ENCODE measurements around the gene CCDC148. TPM values are rescaled to one million over a fixed set of nuclear protein-coding genes. Genes with fewer than 3 reads are reported as not detected.

The CCDC148 gene
- total and polyA plus RNA-seq, 2 donors (not counting 3 experiments of a cell fraction or from before 2014, with no cell fraction given) = 0.04 to 0.69 TPM

DNA sequence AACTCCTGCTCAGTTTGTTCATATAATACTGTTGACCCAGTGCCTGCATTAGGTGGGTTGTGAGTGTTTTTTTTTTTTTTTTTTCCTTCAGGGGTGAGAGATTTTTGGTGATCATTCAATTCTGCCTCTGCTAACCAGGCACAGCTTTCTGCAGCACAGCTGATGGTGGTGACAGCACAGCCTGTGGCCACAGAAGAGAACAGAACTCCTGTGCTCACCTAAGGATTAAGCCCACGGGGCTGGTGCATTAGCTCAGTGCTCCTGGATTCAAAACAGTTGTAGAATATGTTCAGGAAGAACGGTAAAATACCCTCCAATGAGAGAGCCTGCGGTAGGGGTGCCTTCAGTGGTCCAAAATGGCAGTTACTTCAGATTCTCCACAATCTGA lies 42.2 kb upstream of the CCDC148 start:
- H3K4me3 ChIP-seq (replicated peaks in 1 of 3; ENCODE audit: insufficient read depth in 1 of 3, low read depth in 1 of 3, low read length in 3 of 3) = no peak overlapping the region
- H3K9me3 ChIP-seq (replicated peaks; ENCODE audit: control insufficient read depth, insufficient read depth, low read length) = no peaks in the 10 kb centered on the region
- no peak for FAIRE-seq
- H3K9ac ChIP-seq (replicated peaks; ENCODE audit: extremely low read depth, insufficient read depth, low read length) = no peak overlapping the region
- dilution Hi-C loops (cut with MboI; ENCODE audit: extremely low pct_ligation_motif_present, low sequenced_read_pairs) = no loop called here
- POLR2A ChIA-PET = no interaction called here
- H3K9me1 ChIP-seq (replicated peaks; ENCODE audit: control insufficient read depth, extremely low read depth, insufficient read depth, low read length) = no peaks in the 10 kb centered on the region
- no peak for DNase-seq (ENCODE audit: low read depth, low spot score)
- H3K27me3 ChIP-seq (ENCODE audit: control insufficient read depth in 2 of 2, insufficient read depth in 2 of 2, low read length in 2 of 2) = no peaks in the 10 kb centered on the region
- no peak overlapping the region for H3K27ac ChIP-seq (ENCODE audit: insufficient read depth, low read depth, low read length)
- CTCF ChIA-PET = interaction anchor here (0.9 to 1.6 kb wide), 2 partner anchors 11 to 20 kb away, joined by 3 to 5 read pairs; no protein-coding TSS in a partner anchor
- peaks cover 2% of the 10 kb centered on the region for H3K4me1 ChIP-seq (ENCODE audit: control insufficient read depth, extremely low read depth, insufficient read depth, low read length)
- peaks cover 21% of the 10 kb centered on the region for H3K79me2 ChIP-seq (ENCODE audit: control insufficient read depth, insufficient read depth, low read length)
- no peak overlapping the region for H3K4me2 ChIP-seq (ENCODE audit: insufficient read depth, low read length)
- H2AFZ ChIP-seq (ENCODE audit: low read depth, low read length) = no peak overlapping the region
- peaks cover 2% of the 10 kb centered on the region for H4K20me1 ChIP-seq (replicated peaks; ENCODE audit: control insufficient read depth, extremely low read depth, insufficient read depth, low read length)
- intact Hi-C loops (cut with micrococcal nuclease) = no loop called here
- BruUV-seq (replicated peaks) = no TSS peak
- H3K36me3 ChIP-seq (ENCODE audit: control insufficient read depth in 2 of 2, extremely low read depth in 1 of 2, insufficient read depth in 2 of 2, low read length in 2 of 2) = no peaks in the 10 kb centered on the region
- TF ChIP-seq, protein P1, sequence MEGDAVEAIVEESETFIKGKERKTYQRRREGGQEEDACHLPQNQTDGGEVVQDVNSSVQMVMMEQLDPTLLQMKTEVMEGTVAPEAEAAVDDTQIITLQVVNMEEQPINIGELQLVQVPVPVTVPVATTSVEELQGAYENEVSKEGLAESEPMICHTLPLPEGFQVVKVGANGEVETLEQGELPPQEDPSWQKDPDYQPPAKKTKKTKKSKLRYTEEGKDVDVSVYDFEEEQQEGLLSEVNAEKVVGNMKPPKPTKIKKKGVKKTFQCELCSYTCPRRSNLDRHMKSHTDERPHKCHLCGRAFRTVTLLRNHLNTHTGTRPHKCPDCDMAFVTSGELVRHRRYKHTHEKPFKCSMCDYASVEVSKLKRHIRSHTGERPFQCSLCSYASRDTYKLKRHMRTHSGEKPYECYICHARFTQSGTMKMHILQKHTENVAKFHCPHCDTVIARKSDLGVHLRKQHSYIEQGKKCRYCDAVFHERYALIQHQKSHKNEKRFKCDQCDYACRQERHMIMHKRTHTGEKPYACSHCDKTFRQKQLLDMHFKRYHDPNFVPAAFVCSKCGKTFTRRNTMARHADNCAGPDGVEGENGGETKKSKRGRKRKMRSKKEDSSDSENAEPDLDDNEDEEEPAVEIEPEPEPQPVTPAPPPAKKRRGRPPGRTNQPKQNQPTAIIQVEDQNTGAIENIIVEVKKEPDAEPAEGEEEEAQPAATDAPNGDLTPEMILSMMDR (IDR thresholded peaks at IDR 0.05; ENCODE audit: extremely low read depth in 1 of 2, insufficient read depth in 1 of 2, low read depth in 1 of 2, low read length in 2 of 2) = no peak
- TF ChIP-seq MYC (IDR thresholded peaks at IDR 0.05; ENCODE audit: low read depth, low read length) (no peak), EZH2 (IDR thresholded peaks at IDR 0.05; ENCODE audit: borderline replicate concordance, low read depth, low read length, severe bottlenecking) (no peak), GATA2 (IDR thresholded peaks at IDR 0.05; ENCODE audit: insufficient read depth, insufficient read length, low read depth, low read length) (no peak), JUN (IDR thresholded peaks at IDR 0.05; ENCODE audit: borderline replicate concordance, insufficient read depth, insufficient read length, low read depth) (no peak), FOS (IDR thresholded peaks at IDR 0.05; ENCODE audit: borderline replicate concordance, insufficient read depth, low read length) (no peak), POLR2AphosphoS5 (IDR thresholded peaks at IDR 0.05; ENCODE audit: insufficient read depth, low read depth, low read length) (no peak), POLR2A (IDR thresholded peaks at IDR 0.05; ENCODE audit: low read depth, low read length) (no peak)
- TF ChIP-seq, protein P2, sequence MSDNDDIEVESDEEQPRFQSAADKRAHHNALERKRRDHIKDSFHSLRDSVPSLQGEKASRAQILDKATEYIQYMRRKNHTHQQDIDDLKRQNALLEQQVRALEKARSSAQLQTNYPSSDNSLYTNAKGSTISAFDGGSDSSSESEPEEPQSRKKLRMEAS (IDR thresholded peaks at IDR 0.05; ENCODE audit: insufficient read depth, insufficient read length) = no peak

Measured in endothelial cell of umbilical vein (primary cell).